Activated CD4-positive, alpha-beta memory T cell treated with anti-CD3 and anti-CD28 coated beads for 36 hours (primary cell): ENCODE measurements around the gene ACSF2. TPM values are rescaled to one million over a fixed set of nuclear protein-coding genes. Genes with fewer than 3 reads are reported as not detected.

Source experiments
- total RNA-seq, 2 experiments: library from RNA; stranded (reverse); gene quantifications; one replicate each; pipeline ENCODE4 v1.2.3, GENCODE V29; 2021

The ACSF2 gene
- total RNA-seq, 2 experiments from 2014 or later: 20.1 to 23.6 TPM

Other genes starting within 250 kb of the ACSF2 start
- gene COL1A1, start 224.6 kb upstream of the ACSF2 start, total RNA-seq: 1 to 10 TPM; 2.3 to 3.7 TPM
- under 1 TPM in 1 of 2 experiments, not detected in 1; 0.07 TPM for gene TMEM92, start 151.8 kb upstream of the ACSF2 start, total RNA-seq
- 10 to 100 TPM; 41.3 to 43.3 TPM for gene XYLT2, start 80.1 kb upstream of the ACSF2 start, total RNA-seq
- gene MRPL27, start 53.0 kb upstream of the ACSF2 start, total RNA-seq: 10 to 100 TPM; 53.9 to 64.5 TPM
- 10 to 100 TPM; 47.7 to 48.1 TPM for gene EME1, start 53.0 kb upstream of the ACSF2 start, total RNA-seq
- 10 to 100 TPM; 77.1 to 78.8 TPM for gene LRRC59, start 28.7 kb upstream of the ACSF2 start, total RNA-seq
- gene CHAD, start 42.7 kb downstream of the ACSF2 start, total RNA-seq: not detected
- gene RSAD1, start 52.6 kb downstream of the ACSF2 start, total RNA-seq: 10 to 100 TPM; 31.9 to 37.2 TPM
- 1 to 10 TPM; 8.1 to 8.5 TPM for gene MYCBPAP, start 82.2 kb downstream of the ACSF2 start, total RNA-seq
- not detected for gene EPN3, start 106.5 kb downstream of the ACSF2 start, total RNA-seq
- gene SPATA20, start 121.0 kb downstream of the ACSF2 start, total RNA-seq: 10 to 100 TPM; 22.8 to 23.4 TPM
- under 1 TPM in 1 of 2 experiments, not detected in 1; 0.05 TPM for gene CACNA1G, start 134.5 kb downstream of the ACSF2 start, total RNA-seq
- gene ABCC3, start 208.7 kb downstream of the ACSF2 start, total RNA-seq: not detected